Nephron progenitor cell (in vitro differentiated cells): ENCODE measurements around the gene SLC22A15.

Experiments used
- DNase-seq: peaks from one replicate; pipeline ENCODE4 v3.0.0; 2021
- H3K27ac Mint-ChIP-seq: 2 replicates; pipeline ENCODE4 v1.8.0; 2021; ENCODE audit warnings: mild to moderate bottlenecking, moderate library complexity, mixed read lengths
- H3K27me3 Mint-ChIP-seq: 2 replicates; pipeline ENCODE4 v1.8.0; 2021; ENCODE audit warnings: mild to moderate bottlenecking, low read depth, mixed read lengths; ENCODE audit not compliant: poor library complexity
- H3K36me3 Mint-ChIP-seq: 2 replicates; pipeline ENCODE4 v1.8.0; 2021; ENCODE audit warnings: low read depth, mixed read lengths
- H3K4me1 Mint-ChIP-seq: 2 replicates; pipeline ENCODE4 v1.8.0; 2021; ENCODE audit warnings: mixed read lengths
- H3K4me3 Mint-ChIP-seq: 2 replicates; pipeline ENCODE4 v1.8.0; 2021; ENCODE audit warnings: mild to moderate bottlenecking, moderate library complexity, mixed read lengths
- H3K9me3 Mint-ChIP-seq: 2 replicates; pipeline ENCODE4 v1.8.0; 2021; ENCODE audit warnings: mild to moderate bottlenecking, moderate library complexity, mixed read lengths
- CTCF ChIP-seq: fragments of 200-600 bp; sonication (generic); IDR thresholded peaks from 2 replicates; pipeline ENCODE4 v1.5.0; 2021; ENCODE audit warnings: antibody characterized with exemption

Gene SLC22A15

GRCh38 chr1:116105996-116106395, 129.7 kb downstream of the SLC22A15 start:
- no peak overlapping the region for H3K27ac Mint-ChIP-seq
- DNase-seq = no peak
- no peak for TF ChIP-seq CTCF
- no peaks in the 10 kb centered on the region for H3K9me3 Mint-ChIP-seq
- H3K36me3 Mint-ChIP-seq = no peaks in the 10 kb centered on the region
- H3K27me3 Mint-ChIP-seq = no peaks in the 10 kb centered on the region
- no peak overlapping the region for H3K4me3 Mint-ChIP-seq
- peaks cover 14% of the 10 kb centered on the region for H3K4me1 Mint-ChIP-seq

GRCh38 chr1:116106646-116107045, 130.3 kb downstream of the SLC22A15 start:
- Mint-ChIP-seq H3K4me3 (no peak overlapping the region), H3K27me3 (no peaks in the 10 kb centered on the region), H3K9me3 (no peaks in the 10 kb centered on the region), H3K36me3 (no peaks in the 10 kb centered on the region), H3K4me1 (peaks cover 20% of the 10 kb centered on the region), H3K27ac (no peak overlapping the region)
- no peak for TF ChIP-seq CTCF
- DNase-seq = no peak

GRCh38 chr1:116107371-116107770, 131.1 kb downstream of the SLC22A15 start:
- no peak for TF ChIP-seq CTCF
- H3K27ac Mint-ChIP-seq = no peak overlapping the region
- H3K27me3 Mint-ChIP-seq = peaks cover 5% of the 10 kb centered on the region
- H3K4me3 Mint-ChIP-seq = no peak overlapping the region
- peaks cover 27% of the 10 kb centered on the region for H3K4me1 Mint-ChIP-seq
- no peaks in the 10 kb centered on the region for H3K9me3 Mint-ChIP-seq
- DNase-seq = no peak
- no peaks in the 10 kb centered on the region for H3K36me3 Mint-ChIP-seq

- H3K36me3 Mint-ChIP-seq = no peaks in the 10 kb centered on the region
- H3K9me3 Mint-ChIP-seq = no peaks in the 10 kb centered on the region
- H3K4me3 Mint-ChIP-seq = peak within 1 kb of the TSS; percentile 37
These were observed 134.5 kb downstream of the SLC22A15 start, which contains the start of gene MAB21L3 for GRCh38 chr1:116110567-116111523. TSS of gene MAB21L3 (plus strand) at chr1:116111399. CDS start at chr1:116112616, 1,217 bp downstream.

GRCh38 chr1:116111524-116112021, 135.3 kb downstream of the SLC22A15 start:
- no peak for DNase-seq
- Mint-ChIP-seq H3K27ac (peak overlapping the region; percentile 64), H3K9me3 (no peaks in the 10 kb centered on the region), H3K4me3 (peak overlapping the region; percentile 37), H3K27me3 (peaks cover 18% of the 10 kb centered on the region), H3K4me1 (peaks cover 41% of the 10 kb centered on the region), H3K36me3 (no peaks in the 10 kb centered on the region)
- TF ChIP-seq CTCF = no peak

More at GRCh38 chr1:116110567-116111523, 134.5 kb downstream of the SLC22A15 start, which contains the start of gene MAB21L3:
- no peak for TF ChIP-seq CTCF
- H3K27me3 Mint-ChIP-seq = peaks cover 11% of the 10 kb centered on the region
- no peak for DNase-seq
- H3K4me1 Mint-ChIP-seq = peaks cover 41% of the 10 kb centered on the region
- H3K27ac Mint-ChIP-seq = peak within 1 kb of the TSS; percentile 91
